ENCODE results near the gene GOT2.

GOT2 gene

DNA sequence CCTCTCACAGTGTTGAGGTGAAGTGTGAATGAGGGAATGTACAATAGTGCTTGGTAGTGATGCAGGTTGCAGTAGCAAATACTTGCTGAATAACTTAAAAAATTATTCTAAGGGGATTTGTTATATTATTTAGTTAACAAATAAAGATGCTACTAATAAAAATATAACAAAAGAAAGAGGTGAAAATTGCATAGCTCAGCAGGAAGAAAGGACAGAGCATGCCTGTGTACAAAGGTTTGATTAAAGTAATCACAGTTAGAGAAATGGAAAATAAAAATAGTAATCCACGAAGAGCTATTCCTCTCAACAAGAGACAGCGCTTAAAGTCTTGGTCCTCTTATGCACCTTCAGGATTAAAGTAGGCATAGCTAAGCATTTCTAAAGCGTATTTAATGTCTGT is 11.0 kb downstream of the GOT2 start:
- no peak overlapping the region for H3K4me3 ChIP-seq (ENCODE audit: low read depth, low read length)
- TF ChIP-seq, protein P1, sequence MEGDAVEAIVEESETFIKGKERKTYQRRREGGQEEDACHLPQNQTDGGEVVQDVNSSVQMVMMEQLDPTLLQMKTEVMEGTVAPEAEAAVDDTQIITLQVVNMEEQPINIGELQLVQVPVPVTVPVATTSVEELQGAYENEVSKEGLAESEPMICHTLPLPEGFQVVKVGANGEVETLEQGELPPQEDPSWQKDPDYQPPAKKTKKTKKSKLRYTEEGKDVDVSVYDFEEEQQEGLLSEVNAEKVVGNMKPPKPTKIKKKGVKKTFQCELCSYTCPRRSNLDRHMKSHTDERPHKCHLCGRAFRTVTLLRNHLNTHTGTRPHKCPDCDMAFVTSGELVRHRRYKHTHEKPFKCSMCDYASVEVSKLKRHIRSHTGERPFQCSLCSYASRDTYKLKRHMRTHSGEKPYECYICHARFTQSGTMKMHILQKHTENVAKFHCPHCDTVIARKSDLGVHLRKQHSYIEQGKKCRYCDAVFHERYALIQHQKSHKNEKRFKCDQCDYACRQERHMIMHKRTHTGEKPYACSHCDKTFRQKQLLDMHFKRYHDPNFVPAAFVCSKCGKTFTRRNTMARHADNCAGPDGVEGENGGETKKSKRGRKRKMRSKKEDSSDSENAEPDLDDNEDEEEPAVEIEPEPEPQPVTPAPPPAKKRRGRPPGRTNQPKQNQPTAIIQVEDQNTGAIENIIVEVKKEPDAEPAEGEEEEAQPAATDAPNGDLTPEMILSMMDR (IDR thresholded peaks at IDR 0.05; ENCODE audit: low read depth, low read length) = no peak
- in situ Hi-C loops (cut with HindIII; ENCODE audit: low sequenced_read_pairs) = no loop called here
- no peak for DNase-seq (ENCODE audit: low read depth, low spot score)

DNA sequence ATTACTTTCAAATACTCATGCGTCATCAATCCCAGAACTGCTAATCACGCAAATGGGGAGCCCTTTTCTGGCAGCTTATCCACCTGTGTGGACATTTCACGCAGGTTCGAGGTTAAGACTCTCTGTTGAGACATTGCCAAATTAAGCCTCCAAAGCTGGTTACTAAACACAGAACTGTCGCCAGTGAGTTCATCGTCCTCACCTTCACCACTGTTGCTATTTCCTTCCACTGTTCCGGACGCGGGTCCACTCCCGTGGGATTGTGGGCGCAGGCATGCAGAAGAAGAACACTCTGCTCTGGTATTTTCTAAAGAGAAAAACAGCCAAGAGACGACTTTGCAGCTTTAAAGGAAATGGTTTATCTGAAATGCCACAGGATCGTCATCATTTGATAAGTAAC is 16.1 kb downstream of the GOT2 start:
- in situ Hi-C loops (cut with HindIII; ENCODE audit: low sequenced_read_pairs) = no loop called here
- no peak overlapping the region for H3K4me3 ChIP-seq (ENCODE audit: low read depth, low read length)
- no peak for DNase-seq (ENCODE audit: low read depth, low spot score)
- TF ChIP-seq, protein P1 (IDR thresholded peaks at IDR 0.05; ENCODE audit: low read depth, low read length) = no peak

DNA sequence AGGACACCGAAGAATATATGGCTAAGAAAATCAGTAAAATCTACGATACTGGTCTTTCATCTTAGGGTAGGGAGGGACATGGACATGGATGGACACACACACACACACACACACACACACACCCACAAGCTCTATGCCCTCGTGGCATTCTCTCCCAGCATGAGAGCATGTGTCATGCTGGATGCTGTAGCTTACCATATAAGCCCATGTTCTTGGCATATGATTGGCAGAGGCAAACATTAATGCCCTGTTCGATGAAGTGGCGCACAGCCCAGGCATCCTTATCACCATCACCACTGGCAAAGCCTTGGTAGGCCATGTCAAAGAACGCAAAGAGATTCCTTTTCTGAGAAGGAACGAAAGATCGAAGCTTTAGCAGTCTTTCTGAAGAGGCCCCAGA is 17.6 kb downstream of the GOT2 start:
- DNase-seq (ENCODE audit: low read depth, low spot score) = no peak
- H3K4me3 ChIP-seq (ENCODE audit: low read depth, low read length) = no peak overlapping the region
- in situ Hi-C loops (cut with HindIII; ENCODE audit: low sequenced_read_pairs) = no loop called here
- TF ChIP-seq, protein P1 (IDR thresholded peaks at IDR 0.05; ENCODE audit: low read depth, low read length) = no peak

DNA sequence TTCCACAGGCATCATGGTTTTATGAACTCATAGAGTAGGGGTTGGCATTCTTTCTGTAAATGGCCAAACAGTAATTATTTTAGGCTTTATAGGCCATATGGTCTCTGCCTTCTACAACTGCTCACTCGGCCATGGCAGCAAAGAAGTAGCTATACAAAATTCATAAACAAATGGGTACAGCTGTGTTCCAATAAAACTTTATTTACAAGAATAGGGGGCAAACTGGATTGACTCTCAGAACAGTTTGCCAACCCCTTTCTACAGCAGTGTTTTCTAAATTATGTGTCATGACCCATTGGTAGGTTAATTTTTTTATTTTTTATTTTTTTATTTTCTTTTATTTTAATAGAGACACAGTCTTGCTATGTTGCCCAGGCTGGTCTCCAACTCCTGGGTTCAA is 20.4 kb downstream of the GOT2 start:
- TF ChIP-seq, protein P1 (IDR thresholded peaks at IDR 0.05; ENCODE audit: low read depth, low read length) = no peak
- in situ Hi-C loops (cut with HindIII; ENCODE audit: low sequenced_read_pairs) = no loop called here
- no peak overlapping the region for H3K4me3 ChIP-seq (ENCODE audit: low read depth, low read length)
- no peak for DNase-seq (ENCODE audit: low read depth, low spot score)

DNA sequence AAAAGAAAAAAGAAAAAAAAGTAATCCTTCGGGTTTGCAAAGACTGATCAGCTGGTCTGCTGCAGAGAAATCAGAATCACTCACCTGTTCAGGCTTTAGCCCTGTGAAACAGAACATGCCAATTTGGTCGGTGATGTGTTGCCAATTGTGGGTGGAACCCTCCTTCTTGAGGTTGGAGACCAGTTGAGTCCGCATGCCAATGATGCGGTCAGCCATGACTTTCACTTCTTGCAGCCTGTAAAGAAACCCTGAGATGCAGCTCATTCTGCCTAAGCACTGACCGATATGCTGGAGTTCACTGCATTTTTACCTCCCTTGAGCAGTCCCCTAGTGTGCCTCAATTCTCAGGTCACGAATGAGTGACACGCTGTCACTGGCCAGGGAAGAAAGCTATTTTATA is 24.8 kb downstream of the GOT2 start:
- H3K4me3 ChIP-seq (ENCODE audit: low read depth, low read length) = no peak overlapping the region
- no peak for DNase-seq (ENCODE audit: low read depth, low spot score)
- TF ChIP-seq, protein P1 (IDR thresholded peaks at IDR 0.05; ENCODE audit: low read depth, low read length) = no peak
- in situ Hi-C loops (cut with HindIII; ENCODE audit: low sequenced_read_pairs) = no loop called here

DNA sequence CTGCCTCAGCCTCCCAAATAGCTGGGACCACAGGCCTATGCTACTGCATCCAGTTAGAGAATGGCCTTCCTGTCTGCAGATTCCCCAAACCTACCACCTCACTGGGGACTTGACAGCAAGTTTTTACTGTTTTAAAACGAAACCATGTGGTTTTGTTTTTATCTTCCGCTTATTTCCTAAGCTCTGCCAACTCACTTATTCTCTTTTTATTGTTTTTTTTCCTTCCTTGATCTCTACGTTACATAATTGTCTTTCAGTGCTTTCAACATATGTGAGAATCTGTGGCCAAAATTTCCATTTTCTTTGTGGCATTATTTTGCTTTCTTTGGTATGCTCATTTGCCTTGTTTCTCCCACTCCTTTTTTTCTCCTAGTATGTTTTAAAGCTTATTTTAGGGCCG is 35.0 kb downstream of the GOT2 start:
- DNase-seq (ENCODE audit: low read depth, low spot score) = no peak
- no peak overlapping the region for H3K4me3 ChIP-seq (ENCODE audit: low read depth, low read length)
- in situ Hi-C loops (cut with HindIII; ENCODE audit: low sequenced_read_pairs) = no loop called here
- TF ChIP-seq, protein P1 (IDR thresholded peaks at IDR 0.05; ENCODE audit: low read depth, low read length) = no peak

DNA sequence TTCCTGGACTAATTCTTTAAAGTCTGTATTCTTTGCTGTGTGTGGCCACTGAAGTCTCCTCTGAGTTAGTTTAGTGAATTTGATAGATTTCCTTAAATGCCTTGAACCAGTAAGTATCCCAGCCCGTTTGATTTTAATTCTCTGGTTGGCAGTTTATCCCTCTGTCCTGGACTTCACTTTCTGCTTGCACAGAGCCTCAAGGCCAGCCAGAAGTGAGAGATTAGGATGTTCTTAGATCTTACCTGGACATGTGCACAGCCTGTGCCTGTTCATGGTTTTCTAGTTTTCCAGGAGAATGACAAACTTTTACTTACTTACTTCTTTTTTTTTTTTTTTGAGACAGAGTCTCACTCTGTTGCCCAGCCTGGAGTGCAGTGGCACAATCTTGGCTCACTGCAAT is 38.7 kb downstream of the GOT2 start:
- in situ Hi-C loops (cut with HindIII; ENCODE audit: low sequenced_read_pairs) = no loop called here
- DNase-seq (ENCODE audit: low read depth, low spot score) = no peak
- H3K4me3 ChIP-seq (ENCODE audit: low read depth, low read length) = no peak overlapping the region
- TF ChIP-seq, protein P1 (IDR thresholded peaks at IDR 0.05; ENCODE audit: low read depth, low read length) = no peak

Measured in astrocyte of the spinal cord (primary cell).